Neutrophil (primary cell): Measurements from ENCODE around the gene PSKH1.
A peak's percentile ranks its signal among the peaks of the same experiment; 100 is the strongest.

ENCODE experiments used
- H3K27ac ChIP-seq: fragments of 200-600 bp; sonication (generic); 2 replicates; pipeline ENCODE4 v1.5.1; 2016; ENCODE audit warnings: mild to moderate bottlenecking, moderate library complexity
- H3K27me3 ChIP-seq: fragments of 200-600 bp; sonication (generic); 2 replicates; pipeline ENCODE4 v1.6.0; 2016; ENCODE audit warnings: mild to moderate bottlenecking
- H3K36me3 ChIP-seq: fragments of 200-600 bp; sonication (generic); 2 replicates; pipeline ENCODE4 v1.5.1; 2017
- H3K4me1 ChIP-seq, 2 experiments: fragments of 200-600 bp in 1 of 2; sonication (generic) in 1 of 2; 1 replicate in 1 of 2; 2 replicates in 1 of 2; pipeline versions ENCODE4 v1.5.1 to v1.6.1; 2013 to 2016; ENCODE audit warnings: low read depth in 1 of 2, low read length in 1 of 2, mild to moderate bottlenecking in 1 of 2, moderate library complexity in 1 of 2; ENCODE audit not compliant: control insufficient read depth in 1 of 2, insufficient read depth in 1 of 2
- H3K4me3 ChIP-seq, 2 experiments: fragments of 200-600 bp in 1 of 2; sonication (generic) in 1 of 2; 1 replicate in 1 of 2; 2 replicates in 1 of 2; pipeline ENCODE4 v1.5.1; 2013 to 2016; ENCODE audit warnings: low read depth in 1 of 2, low read length in 1 of 2, mild to moderate bottlenecking in 1 of 2, moderate library complexity in 1 of 2
- H3K9me3 ChIP-seq: fragments of 200-600 bp; sonication (generic); 2 replicates; pipeline ENCODE4 v1.5.1; 2016
- TF ChIP-seq, protein P1 (sequence below): fragments of 200-600 bp; sonication (generic); IDR thresholded peaks from 2 replicates; pipeline ENCODE4 v1.5.1; 2016; ENCODE audit warnings: antibody characterized with exemption

PSKH1 gene

DNA sequence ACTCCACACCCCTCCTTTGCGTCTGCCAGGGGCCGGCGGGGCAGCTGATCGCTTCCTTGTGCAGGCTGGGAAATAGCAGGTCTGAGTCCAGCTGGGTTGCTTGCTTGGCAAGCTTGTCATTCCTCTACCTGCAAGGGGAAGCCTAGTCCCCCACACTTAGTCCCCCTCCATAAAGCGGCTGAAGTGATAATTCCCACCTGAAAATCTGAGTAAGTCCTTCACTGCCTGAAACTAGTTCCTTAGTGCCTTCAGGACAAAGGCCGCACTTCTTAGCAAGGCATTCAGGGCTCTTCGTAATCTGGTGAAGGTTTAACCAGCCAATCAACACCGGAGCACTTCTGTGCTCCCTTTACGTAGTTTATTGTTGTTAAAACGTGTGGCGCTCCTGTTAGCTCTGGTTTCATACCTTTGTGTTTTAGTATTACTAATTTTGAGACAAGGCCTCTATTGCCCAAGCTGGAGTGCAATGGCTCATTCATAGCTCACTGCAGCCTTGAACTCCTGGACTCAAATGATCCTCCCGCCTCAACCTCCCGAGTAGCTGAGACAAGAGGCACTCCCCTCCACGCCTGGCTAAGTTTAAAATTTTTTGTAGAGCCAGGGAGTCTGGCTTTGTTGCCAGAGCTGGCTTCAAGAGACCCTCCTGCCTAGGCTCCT lies 817 bp downstream of the PSKH1 start:
- TF ChIP-seq, protein P1, sequence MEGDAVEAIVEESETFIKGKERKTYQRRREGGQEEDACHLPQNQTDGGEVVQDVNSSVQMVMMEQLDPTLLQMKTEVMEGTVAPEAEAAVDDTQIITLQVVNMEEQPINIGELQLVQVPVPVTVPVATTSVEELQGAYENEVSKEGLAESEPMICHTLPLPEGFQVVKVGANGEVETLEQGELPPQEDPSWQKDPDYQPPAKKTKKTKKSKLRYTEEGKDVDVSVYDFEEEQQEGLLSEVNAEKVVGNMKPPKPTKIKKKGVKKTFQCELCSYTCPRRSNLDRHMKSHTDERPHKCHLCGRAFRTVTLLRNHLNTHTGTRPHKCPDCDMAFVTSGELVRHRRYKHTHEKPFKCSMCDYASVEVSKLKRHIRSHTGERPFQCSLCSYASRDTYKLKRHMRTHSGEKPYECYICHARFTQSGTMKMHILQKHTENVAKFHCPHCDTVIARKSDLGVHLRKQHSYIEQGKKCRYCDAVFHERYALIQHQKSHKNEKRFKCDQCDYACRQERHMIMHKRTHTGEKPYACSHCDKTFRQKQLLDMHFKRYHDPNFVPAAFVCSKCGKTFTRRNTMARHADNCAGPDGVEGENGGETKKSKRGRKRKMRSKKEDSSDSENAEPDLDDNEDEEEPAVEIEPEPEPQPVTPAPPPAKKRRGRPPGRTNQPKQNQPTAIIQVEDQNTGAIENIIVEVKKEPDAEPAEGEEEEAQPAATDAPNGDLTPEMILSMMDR, result no peak
- H3K4me1 ChIP-seq, result peaks cover 20 to 22% of the 10 kb centered on the region in 2 experiments
- H3K27me3 ChIP-seq, result no peaks in the 10 kb centered on the region
- no peaks in the 10 kb centered on the region for H3K9me3 ChIP-seq
- no peaks in the 10 kb centered on the region for H3K36me3 ChIP-seq
- H3K27ac ChIP-seq, result peak overlapping the region; percentile 90
- H3K4me3 ChIP-seq, result peak overlapping the region; percentile 85 to 89

DNA sequence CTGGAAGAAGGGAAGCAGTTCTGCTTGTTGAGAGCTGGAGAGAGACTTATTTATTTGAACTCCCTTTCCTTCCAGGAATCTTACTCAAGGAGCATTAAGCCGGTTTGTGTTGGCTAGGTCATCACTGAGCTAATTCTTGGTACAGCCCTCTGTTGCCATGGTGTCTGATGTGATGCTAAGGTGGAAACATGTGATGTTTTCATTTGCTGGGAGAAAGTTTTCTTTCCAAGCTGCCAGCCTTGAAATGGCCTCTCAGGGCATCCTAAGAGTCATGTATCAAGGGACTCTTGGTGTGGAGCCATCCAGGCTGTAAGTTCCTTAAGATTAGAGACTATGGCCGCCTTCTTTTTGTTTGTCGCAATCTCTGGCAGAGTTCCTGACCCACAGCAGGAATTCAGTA lies 4.2 kb downstream of the PSKH1 start:
- H3K9me3 ChIP-seq, result no peaks in the 10 kb centered on the region
- no peaks in the 10 kb centered on the region for H3K36me3 ChIP-seq
- H3K27me3 ChIP-seq, result no peaks in the 10 kb centered on the region
- TF ChIP-seq, protein P1, result no peak
- no peak overlapping the region for H3K4me3 ChIP-seq
- H3K4me1 ChIP-seq, result peaks cover 20 to 21% of the 10 kb centered on the region in 2 experiments
- H3K27ac ChIP-seq, result no peak overlapping the region

DNA sequence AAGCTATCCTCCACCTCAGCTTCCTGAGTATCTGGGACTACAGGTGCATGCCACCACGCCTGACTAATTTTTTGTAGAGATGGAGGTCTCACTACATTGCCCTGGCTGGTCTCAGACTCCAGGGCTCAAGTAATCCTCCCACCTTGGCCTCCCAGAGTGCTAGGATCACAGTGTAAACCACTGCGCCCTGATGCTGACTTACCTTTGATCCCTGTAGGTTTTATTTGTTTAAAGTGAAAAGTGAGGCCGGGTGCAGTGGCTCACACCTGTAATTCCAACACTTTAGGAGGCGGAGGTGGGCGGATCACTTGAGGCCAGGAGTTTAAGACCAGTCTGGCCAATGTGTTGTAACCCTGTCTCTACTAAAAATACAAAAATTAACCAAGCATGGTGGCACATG lies 8.7 kb downstream of the PSKH1 start:
- TF ChIP-seq, protein P1, result no peak
- no peaks in the 10 kb centered on the region for H3K4me1 ChIP-seq
- H3K27me3 ChIP-seq, result no peaks in the 10 kb centered on the region
- H3K27ac ChIP-seq, result no peak overlapping the region
- no peak overlapping the region for H3K4me3 ChIP-seq
- no peaks in the 10 kb centered on the region for H3K9me3 ChIP-seq
- H3K36me3 ChIP-seq, result no peaks in the 10 kb centered on the region

DNA sequence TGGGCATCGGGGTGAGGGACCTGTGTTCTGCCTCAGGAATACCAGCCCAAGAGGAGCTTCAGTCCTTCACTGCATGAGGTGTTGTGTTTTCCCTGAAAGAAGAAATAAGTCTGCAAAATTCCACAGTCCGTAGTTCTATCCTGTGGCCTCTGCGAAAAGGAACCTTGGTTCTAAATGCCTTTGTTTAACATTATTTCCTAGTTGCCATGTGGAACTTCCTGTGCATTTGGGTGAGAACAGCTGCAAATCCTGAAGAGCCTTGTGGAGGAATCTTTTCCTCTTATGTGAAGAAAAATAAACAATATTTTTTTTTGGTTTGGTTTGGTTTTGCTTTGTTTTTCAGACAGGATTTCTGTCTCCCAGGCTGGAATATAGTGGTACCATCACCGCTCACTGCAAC lies 9.8 kb downstream of the PSKH1 start:
- no peaks in the 10 kb centered on the region for H3K27me3 ChIP-seq
- no peaks in the 10 kb centered on the region for H3K4me1 ChIP-seq
- no peaks in the 10 kb centered on the region for H3K36me3 ChIP-seq
- no peak overlapping the region for H3K4me3 ChIP-seq
- TF ChIP-seq, protein P1, result no peak
- no peak overlapping the region for H3K27ac ChIP-seq
- no peaks in the 10 kb centered on the region for H3K9me3 ChIP-seq

DNA sequence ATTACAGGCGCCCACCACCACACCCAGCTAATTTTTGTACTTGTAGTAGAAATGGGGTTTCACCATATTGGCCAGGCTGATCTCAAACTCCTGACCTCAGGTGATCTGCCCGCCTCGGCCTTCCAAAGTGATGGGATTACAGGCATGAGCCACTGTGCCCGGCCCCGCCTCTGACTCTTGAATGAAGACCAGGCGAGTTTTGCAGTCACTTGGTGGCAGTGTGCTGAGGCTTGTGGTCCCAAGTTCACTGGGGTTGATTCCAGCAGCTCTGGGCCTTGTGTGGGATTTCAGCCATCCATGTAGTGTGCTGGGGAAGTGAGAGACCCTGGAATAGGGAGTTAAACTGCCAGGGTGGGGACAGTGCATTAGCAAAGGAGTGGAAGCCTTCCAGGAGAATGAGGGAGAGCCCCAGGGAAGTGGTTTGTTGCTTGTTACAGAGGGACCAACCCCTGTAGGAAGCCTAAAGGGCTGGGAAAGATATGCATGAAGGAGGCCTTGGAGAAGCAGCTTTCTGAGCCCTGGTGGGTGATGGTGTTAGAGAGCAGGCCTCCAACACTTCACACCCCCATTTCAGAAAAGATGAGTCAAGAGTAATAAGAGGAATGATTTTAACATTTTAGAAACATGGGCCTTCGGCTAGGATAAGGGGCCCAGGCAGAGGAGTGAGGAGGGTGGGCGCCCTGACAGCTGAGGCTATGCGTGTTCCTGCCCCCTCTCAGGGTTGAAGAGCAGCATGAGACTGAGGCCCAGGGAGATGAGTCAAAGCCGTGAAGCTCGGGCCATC lies 14.5 kb downstream of the PSKH1 start:
- Histone ChIP-seq H3K27me3 (no peaks in the 10 kb centered on the region), H3K4me3 (no peak overlapping the region), H3K4me1 (no peaks in the 10 kb centered on the region), H3K36me3 (peaks cover 42% of the 10 kb centered on the region), H3K9me3 (no peaks in the 10 kb centered on the region), H3K27ac (no peak overlapping the region)
- TF ChIP-seq, protein P1, result no peak
